Ascending aorta (tissue), 2 donors: ENCODE data around the gene SEC14L1. TPM values are rescaled to one million over a fixed set of nuclear protein-coding genes. Genes with fewer than 3 reads are reported as not detected.
"Not testable (repeated sequence)": the region's sequence is repeated elsewhere in the genome, so short reads cannot be mapped to it uniquely, and the experiment has no call there.

Experiments
- DNase-seq, 2 donors: peaks; one replicate each; pipeline ENCODE4 v3.0.0-alpha.2; 2019; ENCODE audit warnings: low spot score in 2 of 2
- H3K27ac ChIP-seq, 2 donors: fragments of 200-600 bp; sonication (generic); one replicate each; pipeline ENCODE4 v1.5.1; 2016 to 2017; ENCODE audit warnings: mild to moderate bottlenecking in 1 of 2
- H3K27me3 ChIP-seq: fragments of 200-600 bp; sonication (generic); one replicate; pipeline ENCODE4 v1.5.1; 2017
- H3K36me3 ChIP-seq, 2 donors: fragments of 200-600 bp; sonication (generic); one replicate each; pipeline ENCODE4 v1.5.1; 2016
- H3K4me1 ChIP-seq, 2 donors: fragments of 200-600 bp; sonication (generic); one replicate each; pipeline ENCODE4 v1.5.1; 2016 to 2017; ENCODE audit warnings: mild to moderate bottlenecking in 1 of 2
- H3K4me3 ChIP-seq, 2 donors: fragments of 200-600 bp; sonication (generic); one replicate each; pipeline ENCODE4 v1.5.1; 2016 to 2017; ENCODE audit warnings: mild to moderate bottlenecking in 1 of 2
- H3K9me3 ChIP-seq, 2 donors: fragments of 200-600 bp; sonication (generic); one replicate each; pipeline ENCODE4 v1.5.1; 2016
- CTCF ChIP-seq, 3 experiments: fragments of 200-600 bp in 2 of 3; fragments of 450-650 bp in 1 of 3; sonication (generic) in 2 of 3; IDR thresholded peaks; one replicate each; pipeline ENCODE4 v1.5.1; 2016 to 2019; ENCODE audit warnings: antibody characterized with exemption in 3 of 3, mild to moderate bottlenecking in 1 of 3, moderate library complexity in 1 of 3
- intact Hi-C: fragments of 100-400 bp; cut with DNase I; formaldehyde crosslinking; loops from one replicate; pipeline ENCODE4 v1.15.1; 2023
- total RNA-seq: library from RNA; depleted of rRNA; stranded (reverse); fragments of >200 nt; gene quantifications from one replicate; pipeline ENCODE4 v1.1.0, GENCODE V29; 2016

SEC14L1 gene
- total RNA-seq, 1 donor from 2014 or later = 176 TPM

- Histone ChIP-seq H3K27ac (no peak overlapping the region), H3K4me3 (peak overlapping the region in 1 of 2 donors; percentile 71)
- intact Hi-C loops = loop anchor here (1.0 to 10.0 kb wide), 3 partner anchors 33 to 383 kb away; partner anchors contain the start of gene MGAT5B
Measured at GRCh38 chr17:77247609-77248008, 106.8 kb downstream of the SEC14L1 start.

GRCh38 chr17:77248216-77249114, 107.7 kb downstream of the SEC14L1 start:
- intact Hi-C loops = loop anchor here (10.0 kb wide), 1 partner anchor 384 kb away; the partner anchor contains the start of gene MGAT5B
- H3K27me3 ChIP-seq = no peaks in the 10 kb centered on the region
- no peak overlapping the region for H3K4me3 ChIP-seq
- no peak for DNase-seq
- no peaks in the 10 kb centered on the region for H3K36me3 ChIP-seq
- no peak for TF ChIP-seq CTCF (IDR thresholded peaks at IDR 0.05)
- no peak overlapping the region for H3K27ac ChIP-seq
- H3K9me3 ChIP-seq = no peaks in the 10 kb centered on the region
- peaks cover 5 to 8% of the 10 kb centered on the region in 2 donors for H3K4me1 ChIP-seq

More at GRCh38 chr17:77247609-77248008, 106.8 kb downstream of the SEC14L1 start:
- H3K4me1 ChIP-seq = peaks cover 5 to 8% of the 10 kb centered on the region in 2 donors
- no peak for TF ChIP-seq CTCF (IDR thresholded peaks at IDR 0.05)
- no peaks in the 10 kb centered on the region for H3K36me3 ChIP-seq
- no peak for DNase-seq
- H3K9me3 ChIP-seq = no peaks in the 10 kb centered on the region
- no peaks in the 10 kb centered on the region for H3K27me3 ChIP-seq

GRCh38 chr17:77251622-77252183, 110.9 kb downstream of the SEC14L1 start:
- no peak for TF ChIP-seq CTCF (IDR thresholded peaks at IDR 0.05)
- Histone ChIP-seq H3K36me3 (no peaks in the 10 kb centered on the region), H3K4me1 (peaks cover 2 to 17% of the 10 kb centered on the region in 2 donors), H3K27ac (no peak overlapping the region), H3K9me3 (no peaks in the 10 kb centered on the region), H3K4me3 (no peak overlapping the region), H3K27me3 (no peaks in the 10 kb centered on the region)
- intact Hi-C loops = no loop called here
- no peak for DNase-seq

GRCh38 chr17:77252306-77252705, 111.5 kb downstream of the SEC14L1 start:
- H3K4me3 ChIP-seq, intact Hi-C loops, H3K9me3 ChIP-seq, H3K36me3 ChIP-seq, H3K27me3 ChIP-seq, H3K27ac ChIP-seq, DNase-seq: not testable (repeated sequence)
- peaks cover 0 to 12% of the 10 kb centered on the region in 2 donors for H3K4me1 ChIP-seq

- DNase-seq = no peak
- H3K36me3 ChIP-seq = no peaks in the 10 kb centered on the region
- no peak overlapping the region for H3K4me3 ChIP-seq
- no peaks in the 10 kb centered on the region for H3K9me3 ChIP-seq
- H3K27me3 ChIP-seq = no peaks in the 10 kb centered on the region
- H3K4me1 ChIP-seq = peaks cover 0 to 11% of the 10 kb centered on the region in 2 donors
- no peak for TF ChIP-seq CTCF (IDR thresholded peaks at IDR 0.05)
- intact Hi-C loops = no loop called here
- no peak overlapping the region for H3K27ac ChIP-seq
Measured at GRCh38 chr17:77253611-77254051, 112.9 kb downstream of the SEC14L1 start.
